ENCODE results near the gene MGAT5B.
"Not testable (repeated sequence)": the region's sequence is repeated elsewhere in the genome, so short reads cannot be mapped to it uniquely, and the experiment has no call there.

MGAT5B gene, protein sequence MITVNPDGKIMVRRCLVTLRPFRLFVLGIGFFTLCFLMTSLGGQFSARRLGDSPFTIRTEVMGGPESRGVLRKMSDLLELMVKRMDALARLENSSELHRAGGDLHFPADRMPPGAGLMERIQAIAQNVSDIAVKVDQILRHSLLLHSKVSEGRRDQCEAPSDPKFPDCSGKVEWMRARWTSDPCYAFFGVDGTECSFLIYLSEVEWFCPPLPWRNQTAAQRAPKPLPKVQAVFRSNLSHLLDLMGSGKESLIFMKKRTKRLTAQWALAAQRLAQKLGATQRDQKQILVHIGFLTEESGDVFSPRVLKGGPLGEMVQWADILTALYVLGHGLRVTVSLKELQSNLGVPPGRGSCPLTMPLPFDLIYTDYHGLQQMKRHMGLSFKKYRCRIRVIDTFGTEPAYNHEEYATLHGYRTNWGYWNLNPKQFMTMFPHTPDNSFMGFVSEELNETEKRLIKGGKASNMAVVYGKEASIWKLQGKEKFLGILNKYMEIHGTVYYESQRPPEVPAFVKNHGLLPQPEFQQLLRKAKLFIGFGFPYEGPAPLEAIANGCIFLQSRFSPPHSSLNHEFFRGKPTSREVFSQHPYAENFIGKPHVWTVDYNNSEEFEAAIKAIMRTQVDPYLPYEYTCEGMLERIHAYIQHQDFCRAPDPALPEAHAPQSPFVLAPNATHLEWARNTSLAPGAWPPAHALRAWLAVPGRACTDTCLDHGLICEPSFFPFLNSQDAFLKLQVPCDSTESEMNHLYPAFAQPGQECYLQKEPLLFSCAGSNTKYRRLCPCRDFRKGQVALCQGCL

DNA sequence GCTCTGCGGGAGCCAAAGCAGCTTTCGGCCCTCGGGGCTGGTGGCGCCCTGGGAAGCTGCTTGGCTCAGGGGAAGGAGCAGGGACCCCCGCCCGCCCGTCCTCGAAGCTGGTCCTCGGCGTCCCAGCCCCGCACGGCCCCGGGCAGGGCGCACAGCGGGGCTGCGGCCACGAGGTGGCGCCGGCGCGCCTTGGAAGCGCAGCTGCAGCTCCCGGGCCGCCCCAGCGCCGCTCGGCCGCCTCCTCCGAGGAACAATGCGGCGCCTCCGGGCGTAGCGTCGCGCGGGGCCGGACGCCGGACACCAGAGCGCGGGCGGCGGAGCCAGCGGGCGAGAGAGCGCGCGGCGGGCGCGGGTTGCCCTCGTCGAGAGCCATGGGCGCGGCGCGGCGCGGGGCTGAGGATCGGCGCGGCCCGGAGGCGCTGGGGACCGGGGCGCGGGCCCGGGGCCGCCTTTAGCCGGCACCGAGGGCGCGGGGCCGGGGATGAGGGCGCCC lies at the start of gene MGAT5B:
Gene MGAT5B, plus strand, starts transcription at position 229 of the 493 bp plus-strand sequence. CDS start 626 bp downstream, outside the sequence.
- no peak for FAIRE-seq

DNA sequence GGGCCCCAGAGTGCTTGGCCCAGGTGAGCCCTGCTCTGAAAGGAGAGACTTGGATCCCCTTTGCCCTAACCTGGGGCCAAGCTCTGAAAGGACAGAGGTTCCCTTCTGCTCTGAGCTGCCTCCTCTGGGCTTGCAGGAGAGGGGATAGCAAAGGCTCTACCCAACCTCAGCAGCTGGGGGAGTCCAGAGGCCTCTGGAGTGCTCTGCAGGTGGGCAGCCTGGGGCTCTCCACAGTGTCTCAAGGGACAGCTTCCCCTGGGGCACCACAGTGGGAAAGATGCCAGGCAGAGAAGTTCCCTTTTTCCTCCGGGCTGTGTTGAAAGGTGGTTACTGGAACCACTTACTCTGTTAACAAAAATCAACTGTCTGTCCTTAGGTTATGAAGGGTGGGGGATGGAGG lies 48.2 kb upstream of the MGAT5B start:
- no peak for FAIRE-seq

DNA sequence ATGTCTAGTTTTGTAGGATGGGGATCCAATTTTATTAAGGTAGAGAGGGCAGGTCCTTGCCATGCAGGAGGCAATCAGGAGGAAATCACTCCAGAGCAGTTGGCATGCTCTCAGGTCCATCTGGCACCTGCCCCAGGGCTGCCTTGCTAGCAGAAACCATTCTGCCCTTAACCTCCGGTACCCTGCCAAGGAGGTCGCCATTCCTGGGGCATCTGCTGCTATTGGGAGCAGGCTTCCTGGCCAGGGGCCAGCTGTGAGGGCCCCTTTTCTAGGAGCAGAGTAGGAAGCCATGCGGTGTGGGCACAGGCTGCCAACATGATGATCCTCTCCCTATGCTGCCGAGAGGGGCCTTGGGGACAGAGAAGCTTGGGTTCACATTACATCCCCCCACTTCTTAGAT lies 47.6 kb upstream of the MGAT5B start:
- FAIRE-seq, result no peak

DNA sequence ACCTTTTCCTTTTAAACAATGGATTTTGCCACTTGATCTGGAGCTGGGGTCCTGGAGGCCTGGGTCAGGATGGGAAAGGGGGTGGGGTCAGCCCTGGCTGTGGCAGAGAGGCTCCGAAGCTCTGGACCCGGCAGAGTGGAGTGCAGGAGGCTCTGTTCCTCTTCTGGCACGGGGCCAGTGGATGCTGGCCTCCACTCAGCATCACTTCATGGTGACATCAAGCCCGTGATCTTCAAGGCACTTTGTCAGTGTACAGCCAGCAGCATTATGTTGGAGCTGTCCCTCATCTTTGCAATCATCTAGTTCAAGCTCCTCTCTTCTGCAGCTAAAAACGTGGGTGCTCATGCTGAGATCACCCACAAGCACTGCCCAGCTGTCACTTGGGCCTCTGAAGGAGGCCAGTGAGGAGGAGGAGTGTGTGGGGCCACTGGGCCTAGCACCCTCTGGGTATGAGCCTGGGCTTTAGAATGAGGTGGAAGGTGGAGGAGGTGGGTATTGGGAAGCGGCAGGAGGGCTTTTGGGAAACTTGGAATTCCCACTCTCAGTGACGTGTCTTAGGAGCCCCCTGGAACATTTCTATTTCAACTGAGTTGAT lies 45.9 kb upstream of the MGAT5B start:
- FAIRE-seq, result no peak

DNA sequence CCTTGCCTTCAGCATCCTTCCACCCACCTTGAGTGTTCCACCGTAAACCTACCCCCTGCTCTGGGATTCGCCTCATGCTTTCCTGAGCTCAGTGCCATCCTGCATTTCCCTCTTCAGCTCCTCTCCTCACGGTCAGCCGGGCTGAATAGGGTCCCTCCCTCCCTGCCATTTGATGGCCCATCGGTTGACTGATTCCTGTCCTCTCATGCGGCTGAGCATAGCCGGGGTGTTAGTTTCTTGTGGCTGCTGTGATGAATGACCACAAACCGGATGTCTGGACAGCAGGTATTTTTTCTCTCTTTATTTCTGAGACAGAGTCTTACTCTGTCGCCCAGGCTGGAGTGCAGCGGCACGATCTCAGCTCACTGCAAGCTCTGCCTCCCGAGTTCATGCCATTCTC lies 44.1 kb upstream of the MGAT5B start:
- no peak for FAIRE-seq

DNA sequence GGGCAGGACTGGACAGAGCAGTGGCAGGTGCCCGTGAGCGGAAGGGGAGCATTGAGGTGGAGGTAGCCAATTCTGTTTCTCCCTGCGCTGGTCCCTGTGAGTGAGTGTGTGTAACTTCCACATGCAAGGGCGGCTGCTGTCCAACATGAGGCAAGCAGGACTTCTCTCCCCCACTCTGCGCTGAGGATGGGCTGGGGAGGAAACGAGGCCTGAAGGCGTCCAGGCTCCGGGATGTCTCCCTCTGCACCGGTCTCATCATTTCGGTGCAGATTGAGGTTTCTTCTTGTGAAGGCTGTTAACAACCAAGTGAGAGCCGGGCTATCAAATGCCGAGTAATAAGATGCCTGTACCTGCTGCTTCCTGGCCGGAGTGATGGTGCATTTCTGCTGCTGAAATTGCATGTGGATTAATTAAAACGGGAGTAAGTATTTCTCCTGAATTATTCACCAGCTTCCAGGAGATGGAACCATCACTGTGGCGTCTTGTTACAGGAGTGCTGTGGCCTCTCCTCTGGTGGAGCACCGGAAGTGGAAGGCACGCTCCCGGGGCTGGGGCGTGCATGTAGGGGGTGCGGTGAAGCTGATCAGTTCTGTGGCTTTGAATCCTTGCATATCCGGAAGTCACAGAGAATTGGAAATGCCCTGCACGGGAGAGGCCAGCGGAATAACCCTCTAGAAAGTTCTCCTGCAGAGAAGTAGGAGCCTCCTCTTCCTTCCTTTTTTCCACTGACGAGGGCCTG lies 41.7 kb upstream of the MGAT5B start:
- FAIRE-seq, result no peak

DNA sequence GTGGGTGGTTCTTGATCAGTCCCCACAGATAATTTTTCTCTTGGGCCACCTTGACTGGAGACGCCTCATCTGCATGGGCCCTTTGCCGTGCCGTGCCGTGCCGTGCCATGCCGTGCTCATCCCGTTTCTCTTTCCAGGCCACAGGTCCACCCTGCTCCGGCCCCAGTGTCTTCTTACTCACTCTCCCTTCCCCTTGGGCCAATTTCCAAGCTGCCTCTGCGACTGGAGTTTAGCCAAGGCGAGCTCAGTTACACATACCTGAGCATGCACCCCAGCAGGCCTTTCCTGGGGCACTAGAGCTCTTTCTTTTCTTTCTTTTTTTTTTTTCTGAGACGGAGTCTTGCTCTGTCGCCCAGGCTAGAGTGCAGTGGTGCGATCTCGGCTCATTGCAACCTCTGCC lies 40.5 kb upstream of the MGAT5B start:
- no peak for FAIRE-seq

DNA sequence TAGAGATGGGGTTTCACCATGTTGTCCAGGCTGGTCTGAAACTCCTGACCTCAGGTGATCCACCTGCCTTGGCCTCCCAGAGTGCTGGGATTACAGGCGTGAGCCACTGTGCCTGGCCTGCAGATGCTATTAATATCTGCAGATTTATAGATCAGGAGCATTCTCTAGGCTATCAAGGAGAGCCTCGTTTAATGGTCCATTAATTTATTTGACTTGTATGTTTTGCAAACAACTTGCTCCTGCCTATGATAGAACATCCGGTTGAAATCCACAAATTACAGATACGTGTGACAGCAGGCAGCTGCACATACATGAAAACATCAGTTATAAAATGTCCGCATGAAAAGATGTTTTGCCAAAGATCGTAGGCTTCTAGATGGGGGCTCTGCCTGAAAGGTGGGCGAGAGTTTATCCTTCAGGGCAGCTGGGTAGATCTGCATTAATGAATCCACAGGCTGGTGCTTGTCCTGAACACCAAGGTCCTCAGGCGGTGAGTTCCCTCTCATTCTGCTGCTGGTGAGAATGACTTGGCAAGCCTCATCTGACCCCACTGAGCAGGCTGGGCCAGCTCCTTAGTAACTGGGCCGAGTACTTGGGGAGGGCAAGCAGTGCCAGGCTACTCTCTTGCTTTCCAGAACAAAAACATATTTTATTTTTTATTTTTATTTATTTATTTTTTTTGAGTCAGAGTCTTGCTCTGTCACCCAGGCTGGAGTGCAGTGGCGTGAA lies 37.1 kb upstream of the MGAT5B start:
- peak; percentile 27 for FAIRE-seq

DNA sequence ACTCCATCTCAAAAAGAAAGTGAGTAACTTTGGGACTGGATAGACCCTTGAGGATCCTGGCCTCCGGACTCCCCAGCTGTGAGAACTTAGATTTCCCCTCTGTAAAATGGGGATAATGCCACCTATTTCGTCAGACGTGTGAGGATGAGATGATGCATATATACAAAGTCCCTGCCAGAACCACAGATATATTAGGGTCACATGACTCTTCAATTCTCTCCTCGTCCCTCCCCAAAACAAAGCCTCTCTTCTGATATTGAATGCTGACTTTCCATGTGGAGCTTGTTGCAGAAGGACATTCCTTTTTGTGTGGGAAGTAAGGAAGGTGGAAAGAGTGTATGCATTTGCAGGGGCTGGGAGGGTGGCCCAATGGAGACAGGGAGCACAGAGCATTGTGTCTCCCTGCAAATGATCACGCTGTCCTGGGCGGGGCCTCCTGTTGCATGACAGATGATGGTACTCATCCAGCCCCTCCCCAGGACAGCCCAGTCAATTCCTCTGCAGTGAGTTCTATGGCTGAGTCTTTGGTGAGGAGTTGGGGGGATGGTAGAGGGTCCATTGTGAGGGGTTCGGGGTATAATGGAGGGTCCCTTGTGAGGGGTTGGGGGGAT lies 35.1 kb upstream of the MGAT5B start:
- no peak for FAIRE-seq

DNA sequence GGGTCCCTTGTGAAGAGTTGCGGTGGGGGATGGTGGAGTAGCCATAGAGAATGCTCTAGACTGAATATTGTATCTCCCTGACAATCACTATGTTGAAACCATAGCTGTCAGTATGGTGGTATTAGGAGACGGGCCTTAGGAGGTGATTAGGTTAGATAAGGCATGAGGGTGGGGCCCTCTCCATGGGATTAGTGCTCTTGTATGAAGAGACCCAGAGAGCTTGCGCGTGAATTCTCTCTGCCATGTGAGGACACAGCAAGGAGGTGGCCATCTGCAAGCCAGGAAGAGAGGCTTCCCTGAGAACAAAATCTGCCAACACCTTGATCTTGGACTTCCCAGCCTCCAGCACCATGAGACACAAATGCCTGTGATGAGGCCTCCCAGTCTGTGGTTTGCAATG lies 34.5 kb upstream of the MGAT5B start:
- no peak for FAIRE-seq

DNA sequence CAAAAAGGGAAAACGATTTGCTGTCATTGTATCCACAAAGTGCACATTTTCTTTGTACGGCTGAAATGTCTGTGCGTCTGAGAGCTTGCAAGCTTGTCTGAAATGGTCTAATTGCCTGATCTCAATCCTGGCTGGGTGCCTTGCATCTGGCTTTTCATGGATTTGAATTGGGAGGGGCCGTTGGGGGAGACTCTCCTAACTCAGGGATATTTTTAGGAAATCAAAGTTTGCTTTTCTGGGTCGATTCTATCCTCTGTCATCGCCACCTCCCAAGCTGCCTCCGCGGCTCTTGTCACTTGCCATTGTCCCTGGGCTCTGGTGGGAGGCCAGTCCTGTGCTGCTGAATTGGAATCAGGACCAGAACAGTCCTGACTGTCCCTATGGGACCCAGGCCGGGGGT lies 33.3 kb upstream of the MGAT5B start:
- FAIRE-seq, result no peak

DNA sequence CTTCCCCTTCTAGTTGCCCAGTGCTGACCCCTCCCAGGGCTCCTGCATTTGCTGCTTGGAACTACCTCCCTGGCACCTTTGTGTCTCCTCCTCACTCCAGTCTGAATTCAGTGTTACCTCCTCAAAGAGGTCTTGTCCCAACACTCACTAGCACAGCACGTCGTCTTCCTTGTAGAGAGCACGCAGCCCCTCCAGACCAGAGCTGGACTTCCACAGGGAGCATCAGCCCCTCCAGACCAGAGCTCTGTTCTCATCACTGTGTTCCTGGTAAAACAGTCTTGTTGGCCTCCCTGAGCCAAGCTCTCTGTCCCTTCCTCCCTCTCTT lies 27.8 kb upstream of the MGAT5B start:
- no peak for FAIRE-seq

DNA sequence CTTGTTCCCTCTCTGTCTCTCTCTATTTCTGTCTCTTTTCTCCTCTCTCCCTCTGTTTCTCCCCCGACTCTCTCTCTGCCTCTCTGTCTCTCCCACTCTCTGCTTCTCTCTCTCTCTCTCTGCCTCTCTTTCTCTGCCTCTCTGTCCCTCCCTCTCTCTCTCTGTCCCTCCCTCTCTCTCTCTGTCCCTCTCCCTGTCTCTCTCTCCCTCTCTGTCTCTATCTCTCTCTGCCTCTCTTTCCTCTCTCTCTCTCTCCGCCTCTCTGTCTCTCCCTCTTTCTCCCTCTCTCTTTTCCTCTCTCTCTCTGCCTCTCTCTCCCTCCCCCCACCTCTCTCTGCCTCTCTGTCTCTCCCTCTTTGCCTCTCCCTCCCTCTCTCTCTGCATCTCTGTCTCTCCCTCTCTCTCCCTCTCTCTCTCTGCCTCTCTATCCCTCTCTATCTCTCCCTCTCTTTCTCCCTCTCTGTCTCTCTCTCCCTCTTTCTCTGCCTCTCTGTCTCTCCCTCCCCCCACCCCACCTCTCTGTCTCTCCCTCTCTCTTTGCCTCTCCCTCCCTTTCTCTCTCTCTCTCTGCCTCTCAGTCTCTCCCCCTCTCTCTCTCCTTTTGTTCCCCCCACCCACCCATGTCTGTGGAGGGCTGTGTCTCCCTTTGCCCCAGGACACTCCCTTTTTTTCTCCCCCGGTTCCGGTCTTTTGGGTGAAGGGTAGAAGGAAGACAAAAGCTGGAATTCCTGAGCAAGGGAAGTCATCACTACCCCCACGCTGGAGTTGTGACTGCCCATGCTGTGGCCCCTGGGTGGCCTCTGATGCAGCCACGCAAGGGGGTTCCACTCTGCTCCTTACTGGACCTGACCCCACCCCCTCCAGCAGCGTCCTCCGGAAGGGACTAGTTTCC lies 27.1 kb upstream of the MGAT5B start:
- no peak for FAIRE-seq

DNA sequence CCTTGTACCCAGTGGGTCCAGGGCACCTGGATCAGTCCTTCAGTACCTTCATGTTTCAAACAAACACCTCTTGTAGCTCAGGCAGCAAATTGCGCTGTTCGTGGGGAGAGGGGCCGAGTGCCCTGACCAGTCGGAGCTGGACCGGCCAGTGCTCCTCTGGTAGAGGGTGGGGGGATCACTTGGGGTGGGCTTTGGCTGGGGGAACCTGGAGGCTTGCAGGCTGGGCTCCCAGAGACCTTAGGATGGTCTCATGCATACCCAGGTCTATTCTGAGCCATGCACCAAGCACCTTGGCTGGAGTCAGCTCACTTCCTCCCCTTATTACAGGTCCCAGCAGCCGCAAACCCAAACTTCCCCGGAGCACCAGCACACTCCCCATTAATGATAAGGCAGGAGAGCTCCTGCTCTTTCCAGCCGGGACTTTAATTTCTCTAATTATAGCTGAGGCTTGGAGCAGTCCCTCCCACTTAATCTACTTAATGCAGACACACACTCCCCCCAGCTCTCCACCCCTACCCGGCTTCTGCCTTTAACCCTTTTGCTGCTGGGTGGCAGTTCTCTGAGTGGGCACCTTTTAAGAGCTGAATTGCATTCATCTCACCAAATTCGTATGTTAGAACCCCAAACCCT lies 26.3 kb upstream of the MGAT5B start:
- FAIRE-seq, result no peak

DNA sequence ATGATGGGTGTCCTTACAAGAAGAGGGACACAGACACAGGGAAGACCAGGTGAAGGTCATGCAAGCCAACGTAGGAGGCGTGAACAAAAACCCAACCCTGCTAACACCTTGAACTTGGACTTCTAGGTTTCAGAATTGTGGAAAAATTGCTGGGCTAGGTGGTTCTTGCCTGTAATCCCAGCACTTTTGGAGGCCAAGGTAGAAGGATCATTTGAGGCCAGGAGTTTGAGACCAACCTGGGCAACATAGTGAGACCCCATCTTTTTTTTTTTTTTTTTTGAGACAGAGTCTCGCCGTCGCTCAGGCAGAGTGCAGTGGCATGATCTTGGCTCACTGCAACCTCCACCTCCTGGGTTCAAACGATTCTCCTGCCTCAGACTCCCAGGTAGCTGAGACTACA lies 25.1 kb upstream of the MGAT5B start:
- not testable (repeated sequence) for FAIRE-seq

DNA sequence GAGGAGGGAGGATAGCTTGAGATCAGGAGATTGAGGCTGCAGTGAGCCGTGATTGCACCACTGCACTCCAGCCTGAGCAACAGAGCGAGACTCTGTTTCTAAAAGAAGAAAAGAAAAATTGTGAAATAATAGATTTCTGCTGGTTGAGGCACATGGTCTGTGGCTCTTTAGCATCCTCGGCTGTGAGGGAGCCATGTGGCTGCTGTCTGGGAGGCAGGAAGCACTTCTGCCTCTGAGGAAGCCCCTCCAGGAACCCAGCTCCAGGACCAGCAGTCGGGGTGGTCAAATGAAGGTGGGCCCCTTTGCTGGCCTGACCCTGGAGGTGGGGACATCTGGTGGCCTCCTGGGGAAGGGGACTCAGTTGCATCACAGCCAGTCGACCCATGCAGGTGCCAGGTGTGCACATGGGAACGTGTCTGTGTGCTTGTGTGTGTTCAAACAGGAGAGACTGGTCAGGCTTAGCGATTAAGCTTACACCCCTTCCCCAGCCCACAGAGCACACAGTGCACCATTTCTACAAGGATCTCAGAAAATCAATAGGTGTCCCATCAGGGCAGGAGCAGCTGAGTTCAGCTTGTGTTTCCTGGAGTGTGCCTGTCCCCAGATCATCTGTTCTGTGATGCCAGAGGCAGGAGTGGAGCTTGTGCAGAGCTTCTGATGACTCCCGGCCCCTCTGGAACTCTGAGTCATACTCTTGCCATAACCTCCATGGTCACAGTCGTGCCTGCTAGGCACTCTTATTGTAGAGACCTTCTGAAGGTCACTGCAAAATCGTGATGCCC lies 24.3 kb upstream of the MGAT5B start:
- FAIRE-seq, result no peak

DNA sequence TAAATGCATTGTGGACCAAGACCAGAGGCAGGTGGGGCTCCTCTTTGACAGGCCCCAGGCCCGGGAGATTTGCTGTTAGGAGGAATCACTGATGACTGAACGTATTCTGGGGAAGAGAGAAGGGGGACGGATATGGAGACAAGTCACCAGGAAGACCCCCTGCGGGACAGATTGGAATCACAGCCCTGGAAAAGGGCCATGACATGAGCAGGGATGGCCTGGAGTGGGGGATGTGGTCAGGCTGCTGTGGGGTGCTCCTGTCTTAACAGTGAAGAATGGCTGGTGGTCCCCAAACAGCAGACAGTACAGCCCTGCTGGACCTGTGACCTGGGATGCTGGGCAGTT lies 23.7 kb upstream of the MGAT5B start:
- no peak for FAIRE-seq

DNA sequence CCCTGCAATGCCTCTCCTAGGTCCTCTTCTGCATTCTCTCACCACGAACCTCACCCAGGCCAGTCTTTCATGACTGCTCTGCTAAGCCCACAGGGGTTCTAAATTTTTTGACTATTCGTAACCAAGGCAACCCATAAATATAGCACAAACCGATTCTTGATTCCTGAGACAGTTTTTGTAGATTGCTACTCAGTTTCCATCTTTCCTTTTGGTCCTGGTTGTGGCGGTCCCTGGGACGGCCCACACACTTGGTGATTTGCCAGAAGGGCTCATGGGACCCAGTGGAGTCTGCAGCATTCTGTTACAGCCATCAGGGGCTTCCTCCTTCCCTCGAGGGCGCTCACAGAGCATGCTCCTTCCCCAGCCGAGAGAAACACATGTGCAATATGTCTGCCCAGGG lies 23.4 kb upstream of the MGAT5B start:
- no peak for FAIRE-seq

DNA sequence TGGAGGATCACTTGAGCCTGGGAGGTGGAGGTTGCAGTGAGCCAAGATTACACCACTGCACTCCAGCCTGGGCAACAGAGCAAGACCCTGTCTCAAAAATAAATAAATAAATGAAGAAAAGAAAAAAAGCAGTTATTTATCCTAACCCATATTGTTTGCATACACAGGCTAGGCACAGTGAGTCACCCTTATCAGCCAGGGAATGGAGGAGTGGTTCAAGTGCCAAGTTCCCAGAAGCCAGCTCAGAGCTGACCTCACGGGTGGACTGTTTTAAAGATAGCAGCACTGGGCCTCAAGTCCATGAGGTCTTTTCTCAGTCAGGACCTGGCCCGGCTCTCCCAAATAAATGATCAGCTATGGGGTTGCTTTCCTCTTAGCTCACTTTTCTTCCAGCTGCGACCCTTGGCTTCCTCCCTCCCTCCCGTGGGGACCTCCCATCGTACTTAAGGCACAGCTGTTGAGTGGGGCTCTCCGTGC lies 22.6 kb upstream of the MGAT5B start:
- FAIRE-seq, result no peak

DNA sequence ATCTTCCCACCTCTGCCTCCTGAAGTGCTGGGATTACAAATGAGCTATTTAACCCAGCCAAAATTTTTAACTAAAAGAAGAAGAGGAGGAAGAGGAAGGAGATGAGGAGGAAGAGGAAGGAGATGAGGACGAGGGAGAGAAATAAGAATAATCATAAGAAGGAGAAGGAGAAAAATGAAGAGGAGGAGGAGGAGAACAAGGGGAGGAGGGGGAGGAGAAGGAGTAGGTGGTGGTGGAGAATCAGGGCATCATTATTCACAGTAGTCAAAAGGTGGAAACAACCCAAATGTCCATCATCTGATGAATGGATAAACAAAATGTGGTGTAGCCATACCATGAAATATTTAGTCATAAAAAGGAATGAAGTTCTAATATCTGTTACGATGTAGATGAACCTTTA lies 21.2 kb upstream of the MGAT5B start:
- no peak for FAIRE-seq
